IPS-NIHi11 (cell line): ENCODE results near the gene TICRR.
"Not testable (repeated sequence)": the region's sequence is repeated elsewhere in the genome, so short reads cannot be mapped to it uniquely, and the experiment has no call there.

ENCODE experiments used
- DNase-seq: peaks from one replicate; pipeline ENCODE4 v3.0.0; 2012; ENCODE audit warnings: mixed read lengths, low spot score

TICRR gene

DNA sequence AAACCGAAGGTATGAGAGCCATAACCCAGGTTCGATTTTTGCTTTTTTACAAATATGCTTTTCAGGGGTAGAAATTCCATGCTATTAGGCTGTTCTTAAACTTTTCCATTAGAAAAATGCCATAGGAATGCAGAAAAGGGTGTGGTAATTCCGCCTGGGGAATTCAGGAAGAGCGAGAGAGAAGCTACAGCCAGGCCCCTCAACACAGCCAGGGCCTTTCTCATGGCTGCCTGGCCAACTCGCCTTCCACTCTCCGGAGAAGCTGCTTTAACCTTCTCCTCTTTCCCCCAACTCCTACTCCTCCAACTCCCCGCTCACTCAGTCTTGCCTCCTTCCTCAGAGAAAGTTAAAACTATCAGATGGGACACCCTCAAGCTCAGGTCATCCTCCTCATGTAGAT lies 9.1 kb upstream of the TICRR start:
- peak; percentile 22 for DNase-seq

DNA sequence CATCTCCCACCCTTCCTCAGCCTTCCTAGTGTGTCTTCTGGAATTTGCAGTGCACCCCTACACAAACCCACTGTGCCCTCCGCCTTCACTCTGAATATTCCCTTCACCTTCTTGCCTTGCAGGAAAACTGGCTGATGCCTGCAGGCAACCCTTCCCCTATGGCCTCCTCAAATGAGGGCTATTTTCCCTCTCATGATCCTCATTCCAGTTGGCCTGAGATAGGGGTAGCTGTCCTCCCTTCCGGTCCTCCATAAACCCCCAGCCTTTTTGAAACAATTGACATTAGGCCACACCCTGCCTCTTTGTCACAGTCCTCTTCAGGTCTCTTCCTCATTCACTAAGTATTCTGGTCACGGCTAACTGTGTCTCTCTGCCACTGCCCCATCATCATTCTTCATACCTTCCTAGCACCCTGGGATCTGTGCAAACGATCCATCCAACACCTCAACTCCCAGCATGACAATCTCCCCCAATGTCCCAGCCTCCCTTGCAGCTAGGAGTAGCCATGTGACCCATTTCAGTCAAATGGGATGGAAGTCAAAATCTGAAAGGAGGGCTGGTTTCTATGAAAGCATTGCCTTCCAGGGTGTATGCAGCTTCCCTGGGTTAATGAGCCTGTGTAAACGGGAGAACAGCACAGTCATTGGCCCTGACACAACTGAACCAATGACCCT lies 8.5 kb upstream of the TICRR start:
- no peak for DNase-seq

DNA sequence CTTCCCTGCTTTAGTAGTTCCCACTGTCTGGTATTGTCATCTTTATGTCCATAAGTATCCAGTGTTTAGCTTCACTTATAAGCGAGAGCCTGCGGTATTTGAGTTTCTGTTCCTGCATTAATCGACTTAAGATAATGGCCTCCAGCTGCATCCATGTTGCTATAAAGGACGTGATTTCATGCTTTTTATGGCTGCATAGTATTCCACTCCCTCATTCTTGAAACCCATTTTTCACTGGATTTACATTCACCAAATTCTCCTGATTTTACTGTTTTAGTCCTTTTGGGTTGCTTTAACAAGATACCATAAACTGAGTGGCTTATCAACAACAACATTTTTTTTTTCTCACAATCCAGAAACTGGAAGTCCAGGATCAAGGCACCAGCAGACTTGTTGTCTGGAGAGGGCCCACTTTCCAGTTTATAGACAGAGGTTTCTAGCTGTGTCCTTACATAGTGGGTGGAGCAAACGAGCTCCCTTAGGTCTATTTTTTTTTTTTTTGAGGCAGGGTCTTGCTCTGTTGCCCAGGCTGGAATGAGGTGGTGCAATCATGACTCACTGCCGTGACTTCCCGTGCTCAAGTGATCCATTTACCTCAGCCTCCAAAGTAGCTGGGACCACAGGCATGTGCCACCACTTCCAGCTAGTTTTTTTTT lies 6.1 kb upstream of the TICRR start:
- no peak for DNase-seq

DNA sequence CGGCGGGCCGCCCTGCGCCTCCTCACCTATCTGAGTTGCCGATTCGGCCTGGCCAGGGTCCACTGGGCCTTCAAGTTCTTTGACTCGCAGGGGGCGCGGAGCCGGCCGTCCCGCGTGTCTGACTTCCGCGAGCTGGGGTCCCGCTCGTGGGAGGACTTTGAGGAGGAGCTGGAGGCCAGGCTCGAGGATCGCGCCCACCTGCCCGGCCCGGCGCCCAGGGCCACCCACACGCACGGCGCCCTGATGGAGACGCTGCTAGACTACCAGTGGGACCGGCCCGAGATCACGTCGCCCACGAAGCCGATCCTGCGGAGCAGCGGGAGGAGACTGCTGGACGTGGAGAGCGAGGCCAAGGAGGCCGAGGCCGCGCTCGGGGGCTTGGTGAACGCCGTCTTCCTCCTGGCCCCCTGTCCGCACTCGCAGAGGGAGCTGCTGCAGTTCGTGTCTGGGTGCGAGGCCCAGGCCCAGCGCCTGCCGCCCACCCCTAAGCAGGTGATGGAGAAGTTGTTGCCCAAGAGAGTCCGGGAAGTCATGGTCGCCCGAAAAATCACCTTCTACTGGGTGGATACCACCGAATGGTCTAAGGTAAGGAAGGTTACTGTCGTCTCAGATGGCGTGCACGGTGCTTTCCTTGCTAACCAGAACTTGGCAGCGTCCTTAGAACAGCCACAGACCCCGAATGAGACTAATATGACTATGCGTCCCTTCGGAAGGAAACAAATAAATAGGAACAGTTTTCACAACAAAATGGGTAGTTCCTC lies 567 bp downstream of the TICRR start:
- DNase-seq, result peak; percentile 26

DNA sequence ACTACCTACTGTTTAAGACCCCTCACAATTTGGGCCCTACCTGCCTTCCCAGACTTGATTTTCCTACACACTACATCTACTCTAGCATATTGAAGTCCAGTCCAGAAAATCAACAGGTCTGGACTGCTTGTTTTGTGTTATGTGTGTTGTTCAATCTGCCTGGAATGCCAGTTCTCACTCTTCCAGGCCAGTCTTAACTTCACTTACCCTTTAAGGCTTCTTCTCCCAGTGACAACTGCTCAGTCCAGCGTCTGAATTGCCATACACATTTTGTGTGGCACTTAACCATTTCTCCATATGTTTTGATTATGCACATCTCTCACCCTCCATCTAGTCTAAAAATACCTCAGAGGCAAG lies 1.1 kb downstream of the TICRR start:
- no peak for DNase-seq

DNA sequence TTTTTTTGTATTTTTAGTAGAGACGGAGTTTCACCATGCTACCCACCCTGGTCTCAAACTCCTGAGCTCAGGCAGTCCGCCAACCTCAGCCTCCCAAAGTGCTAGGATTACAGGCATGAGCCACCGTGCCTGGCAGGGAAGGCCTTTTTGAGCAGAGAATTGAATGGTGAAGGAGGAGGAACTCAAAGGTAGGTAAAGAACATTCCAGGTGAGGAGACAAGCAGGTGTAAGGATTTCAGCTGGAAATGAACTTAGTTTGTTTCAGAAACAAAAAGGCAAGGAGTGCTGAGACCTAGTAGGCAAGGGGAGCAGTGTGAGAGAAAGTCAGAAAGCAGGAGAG lies 2.5 kb downstream of the TICRR start:
- no peak for DNase-seq

DNA sequence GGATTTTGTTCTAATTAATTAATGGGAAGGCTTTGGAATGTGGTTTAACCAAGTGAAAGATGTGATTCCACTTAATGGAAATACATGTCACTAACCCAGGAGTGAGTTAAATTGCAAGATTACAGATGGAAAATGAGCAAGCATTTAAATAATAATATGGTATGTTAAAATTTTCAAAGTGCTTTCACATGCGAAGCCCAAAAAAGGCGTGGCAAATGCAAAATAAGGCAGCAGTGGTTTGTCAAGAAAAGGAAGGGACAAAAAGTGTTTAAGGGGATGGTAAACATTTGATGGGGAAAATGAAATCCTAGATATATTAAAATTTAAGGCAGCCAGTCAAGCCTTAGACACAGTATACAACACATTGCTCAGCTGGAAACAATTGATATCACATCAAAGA lies 2.9 kb downstream of the TICRR start:
- no peak for DNase-seq

DNA sequence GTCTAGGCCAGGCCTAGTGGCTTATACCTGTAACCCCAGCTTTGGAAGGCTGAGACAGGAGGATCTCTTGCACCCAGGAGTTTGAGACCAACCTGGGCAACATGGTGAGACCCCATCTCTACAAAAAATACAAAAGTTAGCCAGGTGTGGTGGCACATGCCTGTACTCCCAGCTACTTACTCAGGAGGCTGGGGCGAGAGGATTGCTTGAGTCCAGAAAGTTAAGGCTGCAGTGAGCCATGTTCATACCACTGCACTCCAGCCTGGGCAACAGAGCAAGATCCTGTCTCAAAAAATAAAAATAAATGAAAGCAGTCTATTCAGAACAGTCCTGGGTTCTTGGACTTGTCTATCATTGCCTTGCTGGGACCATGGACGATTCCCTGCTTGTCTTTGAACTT lies 5.5 kb downstream of the TICRR start:
- not testable (repeated sequence) for DNase-seq

DNA sequence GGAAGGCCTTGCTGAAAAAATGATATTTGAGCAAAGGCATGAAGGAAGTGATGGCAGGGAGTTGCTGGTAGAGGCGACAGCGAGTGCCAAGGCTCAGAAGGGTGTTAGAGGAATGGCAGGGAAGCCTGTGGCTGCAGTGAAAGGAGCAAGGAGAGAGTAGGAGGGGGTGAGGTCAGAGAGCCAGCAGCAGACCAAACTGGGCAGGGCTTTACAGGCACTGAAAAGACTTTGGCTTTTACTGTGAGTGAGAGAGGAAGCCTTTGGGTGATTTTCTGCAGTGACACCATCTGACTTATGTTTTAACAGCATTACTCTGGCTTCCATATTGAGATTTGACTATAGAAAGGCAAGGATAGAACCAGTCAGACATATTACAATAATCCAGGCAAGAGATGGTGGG lies 11.4 kb downstream of the TICRR start:
- no peak for DNase-seq

DNA sequence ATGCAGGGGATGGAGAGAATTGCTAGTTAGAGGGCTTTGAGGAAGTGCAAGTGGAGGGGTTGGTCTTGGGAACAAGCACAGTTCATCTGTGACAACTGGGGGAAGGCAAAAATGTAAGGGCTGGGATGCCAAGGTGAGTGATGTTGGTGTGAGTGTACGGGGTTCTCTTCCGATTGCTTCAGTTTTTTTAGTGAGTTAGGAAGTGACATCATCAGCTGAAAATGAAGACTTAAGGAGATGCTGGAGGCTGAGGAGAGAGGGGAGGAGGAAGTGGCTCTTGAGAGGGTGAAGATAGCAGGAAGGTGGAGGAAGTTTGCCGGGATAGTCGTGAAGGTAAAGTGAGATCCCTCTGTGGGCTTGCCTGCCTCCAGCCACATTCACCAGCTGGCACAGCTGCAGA lies 12.7 kb downstream of the TICRR start:
- DNase-seq, result no peak

DNA sequence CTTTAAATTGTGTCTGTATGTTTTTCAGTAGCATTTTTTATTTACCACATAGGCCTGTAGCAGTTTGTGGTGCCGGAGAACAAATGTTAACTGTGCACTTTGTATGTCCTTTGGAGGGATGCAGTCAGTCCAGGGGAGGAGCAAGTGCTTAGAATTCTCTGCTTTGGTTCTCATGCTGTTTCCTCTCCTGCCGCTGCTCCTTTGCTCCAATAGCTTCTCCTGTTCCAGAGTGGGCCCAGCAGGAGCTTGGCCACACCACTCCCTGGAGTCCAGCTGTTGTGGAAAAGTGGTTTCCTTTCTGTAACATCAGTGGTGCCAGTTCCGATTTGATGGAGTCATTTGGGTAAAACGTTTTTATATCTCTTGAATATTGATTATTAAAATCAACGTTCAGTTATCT lies 16.6 kb downstream of the TICRR start:
- DNase-seq, result no peak

DNA sequence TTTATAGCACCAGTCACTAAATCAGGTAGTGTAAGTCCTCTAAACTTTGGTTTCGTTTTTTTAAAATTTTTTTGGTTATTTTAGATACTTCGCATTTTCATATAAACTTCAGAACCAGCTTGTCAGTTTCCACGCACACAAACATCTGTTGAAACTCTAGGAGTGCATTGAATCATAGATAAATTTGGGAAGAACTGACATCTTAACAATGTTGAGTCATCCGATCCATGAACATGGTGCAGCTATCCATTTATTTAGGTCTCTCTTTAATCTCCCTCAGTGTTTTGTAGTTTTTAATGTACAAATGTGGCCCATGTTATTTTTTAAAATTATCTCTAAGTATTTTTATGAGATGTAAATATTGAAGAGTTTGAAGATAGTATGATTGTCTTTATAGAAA lies 17.7 kb downstream of the TICRR start:
- DNase-seq, result no peak

DNA sequence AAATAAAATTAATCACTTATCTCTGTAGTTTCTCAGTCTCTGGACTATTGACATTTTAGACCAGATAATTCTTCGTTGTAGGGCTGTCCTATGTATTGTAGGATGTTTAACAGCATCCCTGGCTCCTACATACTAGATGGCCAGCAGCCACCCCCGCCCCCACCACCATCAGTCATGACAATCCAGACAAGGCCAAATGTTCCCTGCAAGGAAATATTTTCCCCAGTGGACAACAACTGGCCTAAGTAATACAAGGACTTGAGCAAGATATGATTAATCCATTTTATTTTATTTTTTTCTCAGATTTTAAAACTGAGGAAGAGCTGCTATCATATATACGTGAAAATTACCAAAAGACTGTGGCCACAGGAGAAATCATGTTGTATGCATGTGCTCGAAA lies 23.8 kb downstream of the TICRR start:
- DNase-seq, result no peak

DNA sequence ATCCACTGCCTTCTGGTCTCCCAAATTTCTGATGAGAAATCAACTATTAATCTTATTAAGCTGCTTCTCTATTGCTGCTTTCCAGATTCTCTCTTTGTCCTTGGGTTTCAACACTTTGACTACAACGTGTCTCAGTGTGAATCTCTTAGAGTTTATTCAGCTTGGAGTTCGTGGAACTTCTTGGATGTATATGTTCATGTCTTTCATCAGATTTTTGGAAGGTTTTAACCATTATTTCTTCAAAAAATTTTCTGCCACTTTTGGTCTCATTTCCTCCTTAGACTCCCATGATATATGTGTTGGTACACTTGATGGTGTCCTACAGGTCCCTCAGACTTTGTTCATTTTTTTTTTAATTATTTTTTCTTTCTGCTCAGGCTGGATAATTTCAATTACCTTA lies 36.0 kb downstream of the TICRR start:
- DNase-seq, result no peak

DNA sequence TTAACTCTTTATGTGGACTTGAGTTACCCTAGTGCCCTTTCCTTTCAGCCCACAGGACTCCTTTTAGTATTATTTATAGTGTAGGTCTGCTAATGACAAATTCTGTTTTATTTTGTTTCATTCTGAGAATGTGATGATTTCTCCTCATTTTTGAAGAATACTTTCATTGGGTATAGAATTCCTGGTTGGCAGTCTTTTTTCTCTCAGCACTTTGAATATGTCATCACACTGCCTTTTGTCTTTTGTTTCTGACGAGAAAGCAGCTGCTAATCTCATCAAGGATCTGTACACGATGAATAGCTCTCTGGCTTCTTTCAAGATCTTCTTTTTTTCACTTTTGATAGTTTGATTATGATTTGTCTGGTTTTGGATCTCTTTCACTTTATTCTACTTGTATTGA lies 37.8 kb downstream of the TICRR start:
- no peak for DNase-seq

DNA sequence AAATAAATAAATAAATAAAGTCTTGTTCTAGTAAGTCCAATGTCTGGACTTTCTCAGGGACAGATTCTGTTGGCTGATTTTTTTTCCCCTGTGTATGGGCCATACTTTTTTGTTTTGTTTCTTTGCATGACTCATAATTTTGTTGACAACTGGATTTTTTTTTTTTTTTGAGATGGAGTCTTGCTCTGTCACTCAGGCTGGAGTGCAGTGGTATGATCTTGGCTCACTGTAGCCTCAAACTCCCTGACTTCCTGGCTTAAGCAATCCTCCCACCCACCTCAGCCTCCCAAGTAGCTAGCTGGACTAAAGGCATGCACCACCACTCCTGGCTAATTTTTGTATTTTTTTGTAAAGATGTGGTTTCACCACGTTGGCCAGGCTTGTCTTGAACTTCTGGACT lies 38.9 kb downstream of the TICRR start:
- no peak for DNase-seq

DNA sequence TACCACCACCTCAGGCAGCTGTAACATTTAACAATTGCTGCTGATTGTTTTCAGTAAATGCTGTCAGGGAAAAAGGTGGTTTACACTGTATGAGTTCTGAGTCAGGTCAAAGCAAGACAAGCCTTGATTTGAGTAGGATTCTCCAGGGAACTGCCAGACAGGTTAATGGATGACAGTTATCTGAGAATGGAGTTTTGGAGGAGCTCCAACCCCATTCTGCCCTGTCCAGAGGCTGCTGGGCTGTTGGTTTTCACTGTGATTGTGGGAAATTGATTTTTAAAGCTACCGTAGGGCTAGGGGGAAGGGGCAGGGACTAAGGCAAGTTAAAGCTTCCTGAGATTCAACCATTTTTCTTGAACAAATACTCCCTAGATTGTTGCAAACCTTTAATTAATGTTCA lies 39.9 kb downstream of the TICRR start:
- no peak for DNase-seq

DNA sequence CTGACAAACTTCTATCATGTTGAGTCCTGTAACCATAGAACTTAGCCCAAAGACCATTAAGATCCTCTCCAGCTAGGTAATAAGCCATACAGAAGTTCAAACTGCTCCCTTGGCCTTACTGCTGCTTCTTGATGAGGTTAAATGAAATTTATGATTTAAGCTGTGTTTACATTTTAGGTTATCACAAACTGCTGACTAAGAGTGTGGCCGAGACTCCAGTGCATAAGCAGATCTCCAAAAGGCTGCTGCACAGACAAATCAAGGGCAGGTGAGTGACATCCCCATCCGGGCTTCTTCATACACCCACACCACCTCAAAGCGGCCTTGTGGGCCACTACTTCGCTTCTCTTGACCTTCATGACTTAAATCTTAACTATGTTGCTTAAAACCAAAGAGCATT lies 41.0 kb downstream of the TICRR start:
- DNase-seq, result no peak

DNA sequence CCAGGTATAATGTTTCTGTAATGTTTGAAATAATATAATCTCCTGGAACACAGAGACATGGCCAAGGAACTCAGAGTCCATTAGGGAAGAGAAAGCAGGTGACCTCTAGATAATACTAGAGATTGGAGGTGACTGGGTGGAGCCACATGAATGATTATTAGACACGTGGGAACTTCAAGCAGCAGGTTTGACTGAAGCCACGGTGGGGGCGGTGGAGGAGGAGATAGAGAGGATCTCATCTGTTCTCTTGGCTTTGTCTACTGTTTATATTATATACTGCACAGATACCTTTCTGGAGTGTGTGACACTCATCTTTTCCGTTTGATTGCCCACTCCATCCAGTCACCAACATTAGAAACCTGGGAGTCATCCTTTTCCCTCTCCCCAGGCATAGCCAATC lies 46.3 kb downstream of the TICRR start:
- no peak for DNase-seq

DNA sequence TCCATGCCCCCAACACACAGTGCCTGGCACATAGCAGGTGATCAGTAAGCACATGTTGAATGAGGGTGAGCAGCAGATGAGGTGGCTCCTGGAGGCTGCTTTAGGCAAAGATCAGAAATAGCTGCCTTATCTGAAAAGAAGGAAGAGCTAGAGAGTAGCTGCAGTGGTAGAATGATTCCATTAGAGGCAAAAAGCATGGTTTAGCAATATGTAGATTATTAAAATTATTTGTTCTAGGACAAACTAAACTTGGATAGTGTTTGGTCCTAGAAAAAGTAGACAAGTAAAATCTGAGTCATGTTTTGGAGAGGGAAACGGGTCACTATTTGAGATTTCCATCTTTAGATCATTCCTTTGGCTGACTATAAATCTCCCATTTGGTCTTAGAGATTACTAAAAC lies 47.9 kb downstream of the TICRR start:
- no peak for DNase-seq

DNA sequence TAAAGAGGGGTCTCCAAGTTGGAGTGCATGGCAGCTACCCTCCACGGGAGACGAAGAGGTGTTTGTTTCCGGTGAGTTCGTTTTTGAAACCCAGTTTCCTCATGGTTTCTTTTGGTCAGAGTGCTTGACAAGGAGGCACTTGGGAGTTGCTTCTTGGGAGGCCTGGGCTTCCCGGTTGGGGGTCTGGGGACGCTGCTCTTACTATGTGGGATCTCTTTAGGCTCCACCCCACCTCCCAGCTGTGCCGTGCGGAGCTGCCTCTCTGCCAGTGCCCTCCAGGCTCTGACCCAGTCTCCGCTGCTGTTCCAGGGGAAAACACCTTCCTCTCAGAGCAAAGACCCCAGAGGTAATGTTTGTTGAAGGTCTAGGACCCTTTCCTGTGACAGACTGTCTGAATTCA lies 50.4 kb downstream of the TICRR start:
- peak; percentile 9 for DNase-seq

DNA sequence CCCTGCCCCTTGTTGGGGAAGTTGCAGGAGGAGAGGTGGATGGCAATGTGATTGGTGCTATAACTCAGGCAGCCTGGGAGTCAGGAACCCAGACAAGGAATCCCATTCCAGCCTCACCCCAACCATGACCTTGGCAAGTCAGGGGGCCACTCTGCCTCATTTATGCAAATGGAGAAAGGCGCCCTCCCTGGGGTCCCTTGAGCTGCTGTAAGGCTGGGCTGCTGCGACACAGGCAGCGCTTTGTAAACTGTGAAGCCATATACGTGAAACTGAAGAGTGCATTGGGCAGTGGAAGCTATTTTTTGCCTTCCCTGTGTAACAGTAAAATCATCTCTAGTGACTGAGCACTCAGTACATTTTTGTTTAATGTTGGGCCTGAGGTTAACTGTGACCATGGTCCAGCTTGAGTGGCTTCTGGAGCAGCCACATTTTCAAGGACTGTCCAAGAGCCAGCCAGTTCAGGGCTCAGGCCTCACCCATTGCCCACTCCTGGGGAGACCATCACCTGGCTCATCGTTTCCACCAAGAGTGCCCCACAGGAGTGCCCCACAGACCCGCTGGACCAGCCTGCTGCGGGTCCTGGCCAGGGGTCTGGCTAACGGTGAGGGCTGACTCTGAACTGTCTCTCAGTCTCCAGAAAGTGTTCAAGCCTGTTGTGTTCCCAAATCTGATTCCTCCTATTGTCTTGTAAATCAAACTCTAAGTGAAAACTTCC lies 52.1 kb downstream of the TICRR start:
- DNase-seq, result no peak

DNA sequence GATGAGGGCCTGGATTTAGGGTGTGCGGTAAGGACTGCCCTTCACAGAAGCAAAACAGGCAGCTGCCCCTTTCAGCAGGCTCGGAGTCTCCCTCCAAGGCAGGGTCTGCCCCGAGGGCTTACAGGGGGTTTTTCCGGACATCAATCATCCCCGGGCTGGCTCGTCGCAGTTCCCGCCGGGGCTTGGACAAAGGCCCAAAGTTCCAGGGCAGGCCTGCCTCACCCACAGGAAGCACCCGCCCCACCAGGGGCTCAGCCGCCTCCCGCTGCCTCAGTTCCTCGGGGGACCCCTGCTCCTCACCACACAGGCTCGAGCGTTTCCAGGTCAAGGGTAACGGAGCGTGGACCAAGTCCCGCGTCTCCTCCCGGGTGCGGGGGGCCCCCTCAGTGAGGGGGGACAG lies 53.0 kb downstream of the TICRR start:
- DNase-seq, result no peak
